ENCODE data around the gene MAP3K19. TPM values are rescaled to one million over a fixed set of nuclear protein-coding genes. Genes with fewer than 3 reads are reported as not detected.

Gene MAP3K19
- total RNA-seq, 1 donor from 2014 or later = not detected

DNA sequence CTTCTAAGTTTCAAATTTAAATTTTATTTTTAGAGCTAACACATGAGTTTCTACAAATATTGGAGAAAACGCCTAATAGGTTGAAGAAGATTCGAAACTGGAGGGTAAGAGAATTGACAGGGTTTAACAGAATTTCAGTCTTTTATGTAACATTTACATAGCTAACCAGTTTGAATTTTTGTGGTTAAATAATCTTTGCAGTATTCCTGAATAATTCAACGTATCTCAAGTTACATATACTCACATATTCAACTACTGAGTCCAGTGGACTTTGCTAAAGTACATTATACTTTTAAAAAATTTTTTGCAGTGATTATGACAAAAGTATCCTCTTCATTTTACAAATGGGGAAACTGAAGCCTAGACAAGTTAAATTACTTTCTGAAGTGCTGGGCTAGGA is 94.6 kb downstream of the MAP3K19 start:
- DNase-seq (ENCODE audit: missing footprints) (no peak), ATAC-seq (no peak)
- intact Hi-C loops (cut with DNase I) = no loop called here

DNA sequence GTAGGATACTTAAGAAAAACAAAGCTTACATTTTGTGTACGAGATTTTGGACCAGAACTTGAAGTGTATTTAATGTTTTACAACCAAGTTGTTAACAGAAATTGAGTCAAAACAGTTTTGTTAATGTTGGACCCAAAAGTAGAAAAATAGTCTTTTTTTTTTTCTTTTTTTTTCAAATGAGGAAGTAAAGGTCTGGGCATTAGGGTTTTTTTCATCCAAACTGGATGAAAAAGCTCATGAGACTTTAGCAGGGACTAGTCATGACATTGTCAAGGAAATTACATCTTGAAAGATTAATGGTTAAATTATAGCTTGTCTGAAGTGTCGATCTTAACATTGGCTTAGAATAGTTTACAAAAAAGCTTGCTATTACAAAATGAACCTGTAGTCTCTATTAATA is 96.4 kb downstream of the MAP3K19 start:
- DNase-seq (ENCODE audit: missing footprints) (no peak), ATAC-seq (no peak)
- intact Hi-C loops (cut with DNase I) = no loop called here

DNA sequence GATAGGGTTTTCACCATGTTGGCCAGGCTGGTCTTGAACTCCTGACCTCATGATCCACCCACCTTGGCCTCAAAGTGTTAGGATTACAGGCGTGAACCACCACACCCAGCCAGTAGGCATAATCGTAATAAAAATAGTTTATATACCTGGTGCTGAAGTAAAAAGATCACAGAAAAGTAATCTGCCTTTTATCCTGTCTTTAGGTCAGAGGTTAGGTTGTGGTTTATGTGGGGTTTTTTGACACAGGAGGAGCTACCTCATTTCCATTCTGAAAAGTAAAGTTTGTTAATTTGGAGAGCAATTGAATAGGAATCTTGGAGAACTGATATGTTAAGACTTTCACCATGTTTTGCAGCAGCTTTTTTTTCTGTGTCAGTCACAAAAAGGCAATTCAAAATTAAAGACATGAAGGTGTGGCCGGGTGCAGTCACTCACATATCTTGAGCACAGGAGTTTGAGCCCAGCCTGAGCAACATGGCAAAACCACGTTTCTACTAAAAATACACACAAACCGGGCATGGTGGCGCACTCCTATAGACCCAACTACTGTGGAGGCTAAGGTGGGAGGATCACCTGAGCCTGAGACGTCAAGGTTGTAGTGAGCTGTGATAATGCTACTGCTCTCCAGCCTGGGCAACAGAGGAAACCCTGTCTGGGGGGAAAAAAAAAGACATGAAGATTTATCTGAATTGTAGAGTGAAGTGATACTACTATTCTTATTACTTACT is 97.1 kb downstream of the MAP3K19 start:
- ATAC-seq (no peak), DNase-seq (ENCODE audit: missing footprints) (no peak)
- intact Hi-C loops (cut with DNase I) = no loop called here

DNA sequence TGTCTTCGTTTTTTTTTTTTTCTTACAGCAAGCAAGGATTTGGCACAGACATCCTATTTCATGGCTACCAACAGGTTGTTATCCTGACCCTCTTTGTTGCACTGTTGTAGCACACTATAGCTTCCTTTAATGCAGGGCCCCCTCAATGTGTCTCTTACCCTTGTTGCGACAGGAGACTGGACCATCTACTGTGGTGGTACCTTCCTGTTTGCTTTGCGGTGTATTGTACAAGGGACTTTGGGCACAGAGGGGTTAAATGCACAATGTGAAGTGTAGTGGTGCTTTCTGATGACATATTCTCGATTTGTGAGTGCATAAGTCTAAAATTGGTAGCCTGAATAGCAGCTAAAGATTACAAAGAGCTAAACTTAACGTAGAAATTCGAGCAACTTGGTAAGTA is 101.2 kb downstream of the MAP3K19 start:
- DNase-seq (ENCODE audit: missing footprints) (no peak), ATAC-seq (no peak)
- intact Hi-C loops (cut with DNase I) = no loop called here

DNA sequence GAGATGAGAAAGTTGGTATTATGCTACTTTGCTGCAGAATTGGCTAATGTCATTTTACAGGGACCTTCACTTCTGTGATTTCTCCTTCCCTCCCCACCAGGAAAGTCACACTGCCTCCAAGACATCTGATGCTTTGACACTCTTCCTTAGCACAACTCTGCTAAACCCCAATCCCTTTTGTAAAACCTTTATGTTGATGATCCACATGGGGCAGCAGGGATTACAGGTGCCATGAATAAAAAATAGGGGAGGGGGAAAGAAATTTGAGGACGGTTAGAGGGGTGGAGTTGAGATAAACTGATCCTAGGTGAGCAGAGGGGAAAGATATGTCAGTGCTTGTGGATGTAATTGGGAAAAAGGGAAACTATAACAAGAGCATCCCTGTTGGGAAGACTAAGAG is 102.3 kb downstream of the MAP3K19 start:
- DNase-seq (ENCODE audit: missing footprints) (no peak), ATAC-seq (no peak)
- intact Hi-C loops (cut with DNase I) = no loop called here

DNA sequence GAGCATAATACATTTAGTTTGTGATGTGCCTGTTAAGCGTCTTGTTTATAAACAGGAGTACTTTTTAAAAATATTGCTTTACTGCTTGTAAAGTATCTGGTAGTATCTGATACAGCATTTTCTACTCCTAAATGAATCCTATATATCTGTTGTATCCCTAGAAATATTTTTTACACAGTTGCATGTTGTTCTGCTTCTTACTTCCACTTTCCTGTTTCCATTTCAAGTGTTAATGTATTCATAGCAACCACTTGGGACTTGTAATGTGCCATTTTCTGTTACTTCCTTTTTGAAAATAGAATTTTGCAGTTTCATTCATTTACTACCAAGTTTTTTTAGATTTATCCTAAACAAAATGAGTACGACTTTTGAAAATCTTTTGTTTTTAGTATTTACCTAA is 103.7 kb downstream of the MAP3K19 start:
- DNase-seq (ENCODE audit: missing footprints) = no peak
- intact Hi-C loops (cut with DNase I) = no loop called here
- no peak for ATAC-seq

DNA sequence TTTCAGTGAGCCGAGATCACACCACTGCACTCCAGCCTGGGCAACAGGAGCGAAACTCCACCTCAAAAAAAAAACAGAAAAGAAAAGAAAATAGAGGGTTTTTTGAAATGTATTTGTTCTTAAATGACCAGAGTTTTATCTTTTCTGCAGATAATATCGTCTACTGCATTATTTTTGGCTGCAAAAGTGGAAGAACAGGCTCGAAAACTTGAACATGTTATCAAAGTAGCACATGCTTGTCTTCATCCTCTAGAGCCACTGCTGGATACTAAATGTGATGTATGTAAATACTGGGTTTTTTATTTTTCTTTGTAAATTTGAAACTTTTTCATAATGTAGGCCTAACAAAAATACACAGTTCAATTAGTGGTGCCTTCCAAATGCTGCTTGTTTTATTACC is 110.6 kb downstream of the MAP3K19 start:
- no peak for ATAC-seq
- intact Hi-C loops (cut with DNase I) = loop anchor here (10.0 kb wide), 2 partner anchors 118 to 598 kb away; partner anchors contain the start of genes R3HDM1, RAB3GAP1 and ZRANB3
- DNase-seq (ENCODE audit: missing footprints) = no peak

DNA sequence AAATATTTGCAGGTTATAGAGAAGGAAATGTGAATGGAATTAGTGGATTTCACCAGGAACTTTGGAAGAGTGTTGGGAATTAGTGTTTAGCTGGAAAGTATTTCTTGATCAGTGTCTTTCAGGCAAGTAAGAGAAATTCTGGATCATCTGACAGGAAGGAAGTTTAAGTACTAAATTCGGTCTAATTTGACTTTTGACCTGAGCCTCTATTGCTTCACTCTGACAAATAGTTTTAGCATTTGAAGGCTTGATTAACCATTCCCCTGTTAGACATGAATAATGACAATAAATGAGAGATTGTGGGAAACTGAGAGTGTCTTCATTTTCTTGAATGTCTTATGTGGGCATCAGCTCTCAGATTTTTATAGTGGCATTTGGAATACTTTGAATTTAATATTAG is 112.6 kb downstream of the MAP3K19 start:
- intact Hi-C loops (cut with DNase I) = loop anchor here (10.0 kb wide), 2 partner anchors 120 to 600 kb away; partner anchors contain the start of genes R3HDM1, RAB3GAP1 and ZRANB3
- DNase-seq (ENCODE audit: missing footprints) (no peak), ATAC-seq (no peak)

DNA sequence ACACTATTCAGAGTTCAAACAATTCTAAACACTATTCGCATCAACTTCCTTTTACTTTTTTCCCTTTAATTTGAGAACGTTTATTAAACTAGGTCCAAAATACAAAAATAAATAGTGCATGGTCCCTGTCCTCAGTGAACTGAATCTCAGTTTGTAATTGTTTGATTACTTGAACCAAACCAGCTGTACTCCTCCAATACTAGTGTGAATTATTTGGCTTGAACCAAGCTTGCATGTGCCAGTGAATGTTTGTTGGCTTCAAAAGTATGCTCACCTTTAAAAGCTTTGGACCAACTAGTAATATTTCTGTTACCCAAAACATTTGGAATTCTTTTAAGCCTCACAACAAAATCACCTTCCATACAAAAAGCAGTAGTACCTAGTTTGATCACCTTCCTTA is 113.1 kb downstream of the MAP3K19 start:
- intact Hi-C loops (cut with DNase I) = loop anchor here (10.0 kb wide), 2 partner anchors 121 to 601 kb away; partner anchors contain the start of genes R3HDM1, RAB3GAP1 and ZRANB3
- DNase-seq (ENCODE audit: missing footprints) (no peak), ATAC-seq (no peak)

DNA sequence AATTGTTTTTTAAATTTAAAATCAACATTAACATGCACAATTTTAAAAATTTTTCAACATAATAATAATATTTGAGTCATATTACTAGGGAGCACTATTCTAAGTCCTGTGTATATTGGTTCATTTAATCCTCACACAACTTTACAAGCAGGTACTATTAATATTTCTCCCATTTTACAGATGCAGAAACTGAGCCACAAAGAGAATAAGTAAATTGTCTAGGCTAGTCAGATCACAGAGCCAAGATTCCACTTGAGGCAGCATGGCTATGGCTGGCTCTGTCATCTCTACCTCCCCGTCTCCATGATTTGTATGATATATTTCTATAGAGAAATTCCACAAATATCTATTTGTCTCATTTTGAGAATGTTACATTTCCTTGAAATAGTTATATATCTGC is 113.5 kb downstream of the MAP3K19 start:
- ATAC-seq (no peak), DNase-seq (ENCODE audit: missing footprints) (no peak)
- intact Hi-C loops (cut with DNase I) = loop anchor here (10.0 kb wide), 2 partner anchors 121 to 601 kb away; partner anchors contain the start of genes R3HDM1, RAB3GAP1 and ZRANB3

DNA sequence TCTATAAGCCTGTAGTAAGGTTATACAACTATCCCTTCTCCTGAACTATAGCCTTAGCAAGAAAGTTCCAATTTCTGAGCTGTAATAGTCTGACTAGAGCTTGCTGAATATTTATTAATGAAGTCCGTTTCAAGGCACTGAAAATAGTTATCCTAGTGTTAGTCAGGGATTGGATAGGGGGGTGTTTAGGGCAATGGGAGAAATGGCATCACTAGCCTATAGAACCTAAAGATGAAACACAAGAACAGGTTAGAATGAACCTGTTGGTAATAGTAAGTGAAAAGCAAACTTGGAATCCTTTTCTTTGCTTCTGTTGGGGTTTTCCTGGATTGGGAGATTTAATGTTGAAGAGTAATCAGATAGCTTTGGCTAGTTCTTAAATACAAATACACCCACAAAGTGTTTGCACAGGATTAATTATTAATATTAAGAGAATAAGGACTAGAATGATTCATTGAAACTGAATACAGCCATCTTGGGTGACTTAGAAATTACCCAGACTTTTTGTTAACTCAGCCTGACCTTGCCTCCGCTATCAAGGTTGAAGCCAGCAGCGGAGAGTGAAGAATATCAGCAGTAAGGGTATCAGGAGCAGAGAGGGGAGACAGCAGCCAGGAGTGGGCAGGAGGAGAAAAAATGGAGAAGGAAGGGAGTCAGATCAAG is 114.3 kb downstream of the MAP3K19 start:
- DNase-seq (ENCODE audit: missing footprints) (no peak), ATAC-seq (no peak)
- intact Hi-C loops (cut with DNase I) = loop anchor here (10.0 kb wide), 2 partner anchors 122 to 602 kb away; partner anchors contain the start of genes R3HDM1, RAB3GAP1 and ZRANB3

DNA sequence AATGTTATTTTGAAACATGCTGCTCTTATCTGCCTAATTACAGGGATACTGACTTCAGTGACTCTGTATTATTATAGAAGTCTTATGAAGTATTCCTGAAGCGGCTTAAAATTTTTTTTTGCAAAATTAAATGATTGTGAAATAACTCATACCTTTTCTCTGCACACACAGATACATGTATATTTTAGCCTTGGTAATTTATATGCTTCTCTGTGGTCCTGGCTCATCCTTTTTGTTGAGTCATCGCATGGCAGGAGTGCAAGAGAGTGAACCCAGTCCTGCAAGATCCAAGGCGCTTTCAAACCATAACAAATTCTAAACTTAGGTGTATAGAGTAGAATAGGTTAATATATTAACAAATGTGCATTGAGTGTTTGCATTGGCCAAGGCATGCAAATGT is 120.1 kb downstream of the MAP3K19 start:
- DNase-seq (ENCODE audit: missing footprints) = no peak
- ATAC-seq = no peak
- intact Hi-C loops (cut with DNase I) = no loop called here

DNA sequence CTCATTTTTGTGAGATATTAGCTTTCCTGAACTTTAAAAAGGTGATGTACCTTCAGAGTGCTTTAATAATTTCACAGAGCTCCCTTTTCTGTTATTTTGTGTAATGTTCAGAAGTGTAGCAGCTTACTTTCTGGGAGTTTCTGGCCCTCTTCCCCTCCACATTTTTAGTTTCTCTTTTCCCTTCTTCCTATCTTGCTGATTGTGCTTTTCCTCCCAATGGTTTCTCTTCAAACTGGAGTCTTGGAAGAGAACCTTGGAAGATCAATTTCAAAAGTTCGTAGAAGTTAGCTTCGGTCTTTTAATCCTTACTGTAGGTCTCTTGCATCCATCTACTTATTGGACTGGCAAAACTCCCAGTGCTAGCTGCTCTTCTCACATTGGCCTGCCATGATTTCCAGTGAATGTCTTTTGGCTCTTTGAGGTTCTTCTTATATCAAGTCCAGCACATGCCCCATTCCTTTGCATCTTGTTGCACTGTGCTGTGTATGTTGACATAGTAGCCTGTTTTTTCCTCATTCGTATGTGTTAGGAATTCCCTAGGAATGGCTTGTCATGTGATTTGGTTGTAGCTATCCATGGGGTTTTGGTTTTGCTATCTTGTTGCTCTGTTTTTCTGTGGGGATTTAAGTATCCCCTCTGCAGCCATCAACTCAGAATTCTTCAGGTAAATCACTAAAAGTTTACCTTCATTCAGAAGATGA is 120.9 kb downstream of the MAP3K19 start:
- intact Hi-C loops (cut with DNase I) = no loop called here
- no peak for DNase-seq (ENCODE audit: missing footprints)
- ATAC-seq = no peak

DNA sequence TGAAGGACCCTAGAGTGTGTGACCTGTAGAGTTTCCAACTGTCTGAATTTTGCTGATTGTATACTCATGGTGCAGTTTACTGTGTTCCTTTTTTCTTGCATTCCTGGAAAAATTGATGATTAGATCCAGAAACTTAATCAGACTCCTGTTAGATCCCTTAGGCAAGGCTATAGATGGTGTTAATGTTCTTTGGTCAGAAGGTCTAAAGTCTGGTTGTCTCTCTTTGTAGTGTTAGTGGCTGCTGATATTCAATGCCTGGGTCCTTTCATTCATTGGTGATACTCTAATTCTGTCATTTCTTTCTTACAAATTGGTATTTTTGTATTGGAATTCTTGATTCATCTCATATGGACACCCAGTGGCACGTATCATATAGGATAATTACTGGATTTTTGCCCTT is 122.3 kb downstream of the MAP3K19 start:
- DNase-seq (ENCODE audit: missing footprints) = no peak
- intact Hi-C loops (cut with DNase I) = no loop called here
- no peak for ATAC-seq

DNA sequence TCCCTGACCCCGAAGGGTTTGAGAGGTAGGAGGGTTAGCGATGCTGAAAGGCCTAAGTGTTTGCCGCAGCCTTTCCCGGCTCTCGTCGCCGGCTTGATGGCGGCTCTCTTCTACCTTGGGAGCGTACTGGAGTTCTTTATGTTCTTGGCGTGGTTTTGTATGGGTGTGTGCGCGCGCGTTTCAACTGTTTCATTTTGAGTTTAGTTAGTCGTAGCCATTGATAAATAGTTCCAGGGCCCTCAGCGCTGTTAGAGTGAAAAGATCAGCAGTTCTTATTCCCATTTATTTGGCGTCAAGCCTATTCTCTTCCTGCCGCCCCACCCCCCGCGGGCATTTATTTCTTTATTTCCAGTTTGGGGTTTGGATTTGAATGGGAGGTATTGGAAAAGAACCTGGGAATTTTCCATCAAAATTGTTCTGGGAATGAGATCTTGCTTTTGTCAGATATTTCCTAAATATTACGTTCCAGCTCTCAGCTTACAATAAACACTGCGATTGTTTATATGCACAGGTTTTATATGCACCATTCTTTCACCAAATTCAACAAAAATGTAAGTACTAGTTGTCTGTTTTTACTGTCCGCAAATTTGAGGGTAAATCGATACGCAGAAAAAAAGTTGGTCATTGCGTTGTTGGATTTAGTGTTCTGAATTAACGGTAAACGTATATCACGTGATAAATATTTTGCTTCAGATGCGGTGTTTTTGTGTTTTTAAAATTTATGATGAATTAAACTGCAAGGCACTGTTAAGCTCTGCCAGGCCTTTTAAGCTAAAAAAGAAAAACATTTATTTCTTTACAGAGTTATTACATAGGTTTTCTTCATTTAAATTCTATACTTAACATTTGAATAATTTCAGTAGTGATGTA is 127.7 kb downstream of the MAP3K19 start:
- intact Hi-C loops (cut with DNase I) = no loop called here
- DNase-seq (ENCODE audit: missing footprints) (peak; percentile 65), ATAC-seq (no peak)

DNA sequence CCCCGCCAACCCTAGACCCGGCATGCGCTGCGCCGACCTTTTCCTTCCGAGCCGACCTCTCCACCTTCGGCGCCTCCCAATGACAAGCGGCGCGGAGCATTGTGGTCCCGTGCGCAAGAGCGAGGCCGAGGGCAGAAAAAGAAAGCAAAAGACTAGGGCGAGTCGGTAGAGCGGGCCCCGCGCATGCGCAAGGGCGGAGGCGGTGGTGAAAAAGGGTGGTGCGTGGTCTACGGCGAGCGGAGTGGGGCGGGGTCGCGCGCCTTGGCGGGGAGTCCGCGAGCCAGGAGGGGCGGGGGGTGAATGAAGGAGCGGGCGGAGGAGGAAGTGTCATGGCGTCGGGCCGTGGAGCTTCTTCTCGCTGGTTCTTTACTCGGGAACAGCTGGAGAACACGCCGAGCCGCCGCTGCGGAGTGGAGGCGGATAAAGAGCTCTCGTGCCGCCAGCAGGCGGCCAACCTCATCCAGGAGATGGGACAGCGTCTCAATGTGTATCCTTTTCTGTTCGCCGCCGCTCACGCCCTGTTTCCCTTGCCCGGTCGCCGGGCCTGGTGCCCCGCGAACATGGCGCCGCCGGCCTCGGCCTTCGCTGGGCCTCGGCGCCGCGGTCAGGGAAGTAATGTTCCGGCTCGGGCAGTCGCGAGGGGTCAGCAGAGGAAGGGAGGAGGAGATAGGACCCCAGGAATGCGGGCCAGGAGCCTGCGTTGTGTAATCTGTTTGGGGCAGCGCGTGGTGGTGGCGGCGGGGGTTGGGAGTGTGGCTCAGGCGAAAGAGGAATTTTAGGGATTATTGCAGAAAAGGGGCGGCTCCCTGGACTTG is 128.5 kb downstream of the MAP3K19 start, which contains the start of gene CCNT2:
TSS of gene CCNT2 (plus strand) at position 297 of the 815 bp plus-strand sequence. CDS start at position 330, 33 bp downstream.
- intact Hi-C loops (cut with DNase I) = no loop called here
- peak; percentile 96 for ATAC-seq

DNA sequence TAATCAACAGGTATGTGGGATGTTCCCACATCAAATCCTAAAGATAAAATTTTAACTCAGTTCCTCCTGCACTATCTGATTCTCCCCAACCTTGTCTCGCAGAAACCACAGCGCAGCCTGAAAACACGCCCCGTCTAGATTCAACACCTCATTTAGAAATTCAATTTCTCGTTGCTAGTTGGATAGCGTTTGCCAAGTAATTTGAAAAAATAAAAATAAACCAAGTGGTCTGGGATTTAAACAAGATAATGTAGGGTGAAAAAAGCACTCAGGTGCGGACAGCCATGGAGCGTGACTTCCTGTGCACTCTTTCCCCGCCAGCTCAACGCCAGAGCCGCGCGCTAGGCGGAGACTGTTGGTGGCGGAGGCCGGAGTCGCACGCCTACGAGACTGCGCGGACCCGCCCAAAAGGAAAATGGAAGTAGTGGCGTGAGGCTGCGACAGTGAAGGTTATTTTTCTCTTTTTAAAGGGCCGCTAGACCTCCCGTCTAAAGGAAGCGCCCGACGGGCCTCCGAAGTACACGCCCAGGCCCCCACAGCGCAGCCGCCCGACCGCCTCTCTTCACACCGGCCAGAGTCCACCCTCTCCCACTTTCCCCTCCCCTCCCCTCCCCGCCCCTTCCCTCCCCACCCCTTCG is 129.2 kb downstream of the MAP3K19 start:
- intact Hi-C loops (cut with DNase I) = no loop called here
- DNase-seq (ENCODE audit: missing footprints) (peak; percentile 96), ATAC-seq (peak; percentile 83)

More for the DNA sequence above, 128.5 kb downstream of the MAP3K19 start, which contains the start of gene CCNT2:
- peak; percentile 100 for DNase-seq (ENCODE audit: missing footprints)

Data from Right ventricle myocardium inferior (tissue), 1 donor.